Neuron (in vitro differentiated cells): ENCODE measurements around the gene SDHC.
"Not testable (repeated sequence)": the region's sequence is repeated elsewhere in the genome, so short reads cannot be mapped to it uniquely, and the experiment has no call there.

ENCODE experiments used
- H2AFZ ChIP-seq: one replicate; pipeline ENCODE4 v1.6.1; 2013; ENCODE audit warnings: low read depth, mild to moderate bottlenecking, inconsistent platforms, low read length, moderate library complexity
- H3K27me3 ChIP-seq: one replicate; pipeline ENCODE4 v1.6.1; 2013; ENCODE audit warnings: low read length; ENCODE audit not compliant: insufficient read depth
- H3K36me3 ChIP-seq: one replicate; pipeline ENCODE4 v1.6.1; 2013; ENCODE audit warnings: low read length; ENCODE audit not compliant: insufficient read depth
- H3K4me1 ChIP-seq: one replicate; pipeline ENCODE4 v1.6.1; 2013; ENCODE audit warnings: low read length; ENCODE audit not compliant: insufficient read depth
- H3K4me3 ChIP-seq: 2 replicates; pipeline ENCODE4 v1.5.1; 2013; ENCODE audit warnings: mild to moderate bottlenecking, low read length, moderate library complexity
- H3K9me3 ChIP-seq: one replicate; pipeline ENCODE4 v1.6.1; 2013; ENCODE audit warnings: low read length

The SDHC gene

GRCh38 chr1:161298116-161298515 lies 16.1 kb upstream of the SDHC start:
- peaks cover 2% of the 10 kb centered on the region for H3K4me1 ChIP-seq
- H3K4me3 ChIP-seq, result no peak overlapping the region
- no peaks in the 10 kb centered on the region for H3K27me3 ChIP-seq
- H3K36me3 ChIP-seq, result no peaks in the 10 kb centered on the region
- H2AFZ ChIP-seq, result no peak overlapping the region
- no peaks in the 10 kb centered on the region for H3K9me3 ChIP-seq

GRCh38 chr1:161299347-161299746 lies 14.8 kb upstream of the SDHC start:
- Histone ChIP-seq H3K9me3 (no peaks in the 10 kb centered on the region), H3K36me3 (no peaks in the 10 kb centered on the region), H3K4me1 (peaks cover 2% of the 10 kb centered on the region), H3K27me3 (no peaks in the 10 kb centered on the region), H2AFZ (no peak overlapping the region), H3K4me3 (no peak overlapping the region)

GRCh38 chr1:161300478-161300877 lies 13.7 kb upstream of the SDHC start:
- Histone ChIP-seq H3K4me3 (no peak overlapping the region), H3K4me1 (peaks cover 2% of the 10 kb centered on the region), H2AFZ (no peak overlapping the region), H3K27me3 (no peaks in the 10 kb centered on the region), H3K9me3 (no peaks in the 10 kb centered on the region), H3K36me3 (no peaks in the 10 kb centered on the region)

- Histone ChIP-seq H3K36me3 (no peaks in the 10 kb centered on the region), H3K9me3 (no peaks in the 10 kb centered on the region), H3K4me3 (peak overlapping the region; percentile 29), H3K27me3 (no peaks in the 10 kb centered on the region), H2AFZ (no peak overlapping the region), H3K4me1 (peaks cover 22% of the 10 kb centered on the region)
These were observed 9.0 kb upstream of the SDHC start for GRCh38 chr1:161304927-161305866.

GRCh38 chr1:161305867-161306519 lies 8.2 kb upstream of the SDHC start:
- no peak overlapping the region for H2AFZ ChIP-seq
- no peaks in the 10 kb centered on the region for H3K36me3 ChIP-seq
- H3K4me3 ChIP-seq, result peak overlapping the region; percentile 29
- no peaks in the 10 kb centered on the region for H3K27me3 ChIP-seq
- no peaks in the 10 kb centered on the region for H3K9me3 ChIP-seq
- peaks cover 24% of the 10 kb centered on the region for H3K4me1 ChIP-seq

- Histone ChIP-seq H3K4me3 (no peak overlapping the region), H3K27me3 (no peaks in the 10 kb centered on the region), H3K36me3 (no peaks in the 10 kb centered on the region), H3K4me1 (peaks cover 24% of the 10 kb centered on the region), H2AFZ (no peak overlapping the region), H3K9me3 (no peaks in the 10 kb centered on the region)
These were observed 6.9 kb upstream of the SDHC start for GRCh38 chr1:161307230-161307768.

- H2AFZ ChIP-seq, result no peak overlapping the region
- H3K9me3 ChIP-seq, result no peaks in the 10 kb centered on the region
- no peak overlapping the region for H3K4me3 ChIP-seq
These were observed 6.1 kb upstream of the SDHC start for GRCh38 chr1:161307892-161308638.

GRCh38 chr1:161309868-161310267 lies 4.3 kb upstream of the SDHC start, which contains the start of gene MPZ:
MPZ (minus strand) TSS chr1:161309968; CDS start chr1:161309905, 63 bp downstream.
- Histone ChIP-seq H2AFZ (no peak within 1 kb of the TSS), H3K36me3 (no peaks in the 10 kb centered on the region), H3K4me1 (peaks cover 29% of the 10 kb centered on the region), H3K9me3 (no peaks in the 10 kb centered on the region), H3K4me3 (no peak within 1 kb of the TSS), H3K27me3 (no peaks in the 10 kb centered on the region)

More at GRCh38 chr1:161307892-161308638, 6.1 kb upstream of the SDHC start:
- no peaks in the 10 kb centered on the region for H3K36me3 ChIP-seq
- no peaks in the 10 kb centered on the region for H3K27me3 ChIP-seq
- peaks cover 24% of the 10 kb centered on the region for H3K4me1 ChIP-seq

- H3K27me3 ChIP-seq, result no peaks in the 10 kb centered on the region
- H3K4me3 ChIP-seq, result no peak overlapping the region
- H3K36me3 ChIP-seq, result no peaks in the 10 kb centered on the region
- peaks cover 40% of the 10 kb centered on the region for H3K4me1 ChIP-seq
- no peak overlapping the region for H2AFZ ChIP-seq
- H3K9me3 ChIP-seq, result no peaks in the 10 kb centered on the region
These were observed 2.5 kb upstream of the SDHC start for GRCh38 chr1:161311595-161312181.

GRCh38 chr1:161313554-161314200 lies 504 bp upstream of the SDHC start:
- H2AFZ ChIP-seq, result peak overlapping the region; percentile 77
- H3K4me1 ChIP-seq, result peaks cover 29% of the 10 kb centered on the region
- H3K9me3 ChIP-seq, result no peaks in the 10 kb centered on the region
- no peaks in the 10 kb centered on the region for H3K27me3 ChIP-seq
- H3K36me3 ChIP-seq, result peaks cover 2% of the 10 kb centered on the region
- peak overlapping the region; percentile 88 for H3K4me3 ChIP-seq

- H3K9me3 ChIP-seq, H3K27me3 ChIP-seq, H2AFZ ChIP-seq, H3K36me3 ChIP-seq: not testable (repeated sequence)
- Histone ChIP-seq H3K4me3 (peak overlapping the region; percentile 11), H3K4me1 (peaks cover 18% of the 10 kb centered on the region)
These were observed 1.9 kb downstream of the SDHC start for GRCh38 chr1:161315841-161316674.
